GM12878 (cell line): ENCODE results near the gene THSD4. TPM values are rescaled to one million over a fixed set of nuclear protein-coding genes. Genes with fewer than 3 reads are reported as not detected.

Source experiments
- ATAC-seq: fragments of 200-7000 bp; cut with Tn5 transposase; 3 replicates; pipeline ENCODE4 v1.9.1; 2020; ENCODE audit warnings: mild to moderate bottlenecking, moderate library complexity
- BruUV-seq: library from RNA; stranded (reverse); fragments of 400-500 nt; replicated peaks from 2 replicates; lab custom pipeline; 2021; lab: Mats Ljungman, UMichigan
- CTCF ChIA-PET: fragments of 300-600 bp; sonication (Branson Sonifier 250); formaldehyde crosslinking; extraction: SDS; loops from one replicate; lab custom pipeline; 2021; ENCODE audit warnings: inconsistent platforms; lab: Yijun Ruan, JAX
- POLR2A ChIA-PET: fragments of 350-600 bp; formaldehyde crosslinking; extraction: SDS; loops from one replicate; lab custom pipeline; 2021; ENCODE audit warnings: inconsistent platforms; lab: Charles Lee
- RAD21 ChIA-PET: fragments of 300-600 bp; sonication (Branson Sonifier 250); formaldehyde crosslinking; loops from one replicate; lab custom pipeline; 2023; ENCODE audit warnings: antibody characterized with exemption; ENCODE audit not compliant: unreplicated experiment; lab: Charles Lee
- SMC1A ChIA-PET: fragments of 300-600 bp; sonication (Branson Sonifier 250); formaldehyde crosslinking; loops from one replicate; lab custom pipeline; 2023; ENCODE audit not compliant: unreplicated experiment, uncharacterized antibody; lab: Charles Lee
- DNase-seq: peaks from one replicate; pipeline ENCODE4 v3.0.0-alpha.2; 2011; ENCODE audit warnings: low read depth, low spot score
- FAIRE-seq: peaks from 3 replicates; lab custom pipeline; 2011; peaks lifted over from hg19 to GRCh38; lab: Jason Lieb, UNC
- H2AFZ ChIP-seq: 2 replicates; pipeline ENCODE4 v1.6.0; 2011; ENCODE audit warnings: low read depth, low read length, control low read depth; ENCODE audit not compliant: control insufficient read depth
- H3K27ac ChIP-seq: 2 replicates; pipeline ENCODE4 v1.5.1; 2011; ENCODE audit warnings: control low read depth; ENCODE audit not compliant: control insufficient read depth, insufficient read depth
- H3K27me3 ChIP-seq, 2 experiments: replicated peaks in 1 of 2; 2 replicates each; pipeline versions ENCODE4 v1.6.0 to v1.6.1; 2011; ENCODE audit warnings: low read length in 1 of 2; ENCODE audit not compliant: control insufficient read depth in 2 of 2, insufficient read depth in 2 of 2
- H3K36me3 ChIP-seq, 2 experiments: 2 replicates each; pipeline ENCODE4 v1.5.1; 2011; ENCODE audit warnings: low read length in 1 of 2; ENCODE audit not compliant: control insufficient read depth in 2 of 2, insufficient read depth in 2 of 2
- H3K4me1 ChIP-seq: 2 replicates; pipeline ENCODE4 v1.6.1; 2011; ENCODE audit warnings: mild to moderate bottlenecking, low read length, moderate library complexity, mixed read lengths; ENCODE audit not compliant: control insufficient read depth, insufficient read depth
- H3K4me2 ChIP-seq: 2 replicates; pipeline ENCODE4 v1.6.0; 2011; ENCODE audit warnings: control low read depth; ENCODE audit not compliant: control insufficient read depth, insufficient read depth
- H3K4me3 ChIP-seq: fragments of 200-600 bp; sonication (generic); 2 replicates; pipeline ENCODE4 v1.5.1; 2016
- H3K79me2 ChIP-seq: 2 replicates; pipeline ENCODE4 v1.6.0; 2011; ENCODE audit warnings: low read length; ENCODE audit not compliant: control insufficient read depth, insufficient read depth
- H3K9ac ChIP-seq: 2 replicates; pipeline ENCODE4 v1.8.0; 2011; ENCODE audit warnings: low read length, control low read depth, mixed read lengths; ENCODE audit not compliant: control insufficient read depth, insufficient read depth
- H3K9me3 ChIP-seq: replicated peaks from 3 replicates; pipeline ENCODE4 v1.5.1; 2011; ENCODE audit warnings: mild to moderate bottlenecking, low read length; ENCODE audit not compliant: control insufficient read depth, insufficient read depth
- H4K20me1 ChIP-seq: 2 replicates; pipeline ENCODE4 v1.6.0; 2011; ENCODE audit not compliant: control insufficient read depth, insufficient read depth
- BCL11A ChIP-seq: IDR thresholded peaks from 2 replicates; pipeline ENCODE4 v1.6.1; 2011; ENCODE audit warnings: low read depth, low read length
- BRCA1 ChIP-seq: IDR thresholded peaks from 2 replicates; pipeline ENCODE4 v1.6.1; 2011; ENCODE audit warnings: low read depth, low read length, improper control_type of control experiment
- CBX5 ChIP-seq: sonication (generic); IDR thresholded peaks from 2 replicates; pipeline ENCODE4 v1.6.1; 2016; ENCODE audit warnings: low read depth, moderate library complexity, mild to moderate bottlenecking, inconsistent platforms
- CHD1 ChIP-seq: IDR thresholded peaks from 2 replicates; pipeline ENCODE4 v1.6.1; 2012; ENCODE audit warnings: low read depth, low read length, improper control_type of control experiment
- DPF2 ChIP-seq: fragments of 450-650 bp; IDR thresholded peaks from 2 replicates; pipeline ENCODE4 v1.6.1; 2017; ENCODE audit warnings: mild to moderate bottlenecking
- ELK1 ChIP-seq: IDR thresholded peaks from 2 replicates; pipeline ENCODE4 v1.6.1; 2012; ENCODE audit warnings: low read depth, low read length, improper control_type of control experiment
- ETV6 ChIP-seq, 2 experiments: fragments of 450-650 bp in 1 of 2; IDR thresholded peaks in 1 of 2; conservative IDR thresholded peaks in 1 of 2; 2 replicates each; pipeline ENCODE4 v1.6.1; 2014; ENCODE audit warnings: antibody characterized with exemption in 1 of 2, borderline replicate concordance in 1 of 2, low read depth in 1 of 2, mild to moderate bottlenecking in 1 of 2, moderate library complexity in 1 of 2
- FOXK2 ChIP-seq: fragments of 450-650 bp; IDR thresholded peaks from 2 replicates; pipeline ENCODE4 v1.6.1; 2017; ENCODE audit warnings: mild to moderate bottlenecking, moderate library complexity
- GATAD2B ChIP-seq: fragments of 450-650 bp; conservative IDR thresholded peaks from 2 replicates; pipeline ENCODE4 v1.6.1; 2017; ENCODE audit warnings: low read depth, mild to moderate bottlenecking, moderate library complexity
- IKZF1 ChIP-seq: fragments of 450-650 bp; conservative IDR thresholded peaks from 2 replicates; pipeline ENCODE4 v1.6.1; 2017; ENCODE audit warnings: antibody characterized with exemption, mild to moderate bottlenecking
- IRF5 ChIP-seq: fragments of 450-650 bp; IDR thresholded peaks from 2 replicates; pipeline ENCODE4 v1.6.1; 2017; ENCODE audit warnings: borderline replicate concordance
- KAT2A ChIP-seq: conservative IDR thresholded peaks from 2 replicates; pipeline ENCODE4 v1.6.1; 2011; ENCODE audit warnings: low read depth, low read length; ENCODE audit not compliant: control insufficient read depth
- MYC ChIP-seq: IDR thresholded peaks from 2 replicates; pipeline ENCODE4 v1.6.1; 2011; ENCODE audit warnings: mild to moderate bottlenecking, low read length, moderate library complexity, inconsistent platforms; ENCODE audit not compliant: insufficient read depth, insufficient replicate concordance, insufficient read length, severe bottlenecking
- POLR2AphosphoS2 ChIP-seq: IDR thresholded peaks from 2 replicates; pipeline ENCODE4 v1.6.1; 2011; ENCODE audit warnings: low read depth, mild to moderate bottlenecking, low read length, improper control_type of control experiment, moderate library complexity
- SP1 ChIP-seq: IDR thresholded peaks from one replicate; pipeline ENCODE4 v1.6.1; 2011; ENCODE audit warnings: low read depth, low read length
- SREBF2 ChIP-seq: IDR thresholded peaks from 2 replicates; pipeline ENCODE4 v1.6.1; 2012; ENCODE audit warnings: mild to moderate bottlenecking, low read length
- YY1 ChIP-seq: IDR thresholded peaks from 2 replicates; pipeline ENCODE4 v1.6.1; 2011; ENCODE audit warnings: low read depth, mild to moderate bottlenecking, low read length
- ZBTB11 ChIP-seq: fragments of 450-650 bp; formaldehyde crosslinking; IDR thresholded peaks from 2 replicates; pipeline ENCODE4 v1.5.0; 2022; ENCODE audit warnings: mild to moderate bottlenecking, missing genetic modification characterization
- ZSCAN29 ChIP-seq: fragments of 450-650 bp; IDR thresholded peaks from 2 replicates; pipeline ENCODE4 v1.6.1; 2017; ENCODE audit warnings: mild to moderate bottlenecking, moderate library complexity
- WGBS: methylation state at CpG from one replicate; pipeline ENCODE4 v1.1.6; 2016; ENCODE audit warnings: low lambda C conversion rate; ENCODE audit not compliant: insufficient replicate concordance, insufficient coverage; ENCODE audit errors: missing lambda C conversion rate; 5-methylcytosine and 5-hydroxymethylcytosine counted together
- in situ Hi-C: fragments of 300-500 bp; cut with MboI; formaldehyde crosslinking; loops from 9 replicates; pipeline ENCODE4 v1.14.3; 2018; ENCODE audit warnings: mixed read lengths
- intact Hi-C: fragments of 100-400 bp; cut with micrococcal nuclease; formaldehyde crosslinking; loops from one replicate; pipeline ENCODE4 v1.14.2; 2022; ENCODE audit not compliant: unreplicated experiment
- polyA plus RNA-seq, 11 experiments: library from polyadenylated mRNA; depleted of rRNA in 4 of 11; unstranded in 6 of 11; stranded (reverse) in 5 of 11; fragments of >200 nt; fragmentation: Nextera tagmentation in 4 of 11; fragmentation: Illumina TruSeq in 1 of 11; extraction: Ambion mirVana in 4 of 11; extraction: Trizol in 1 of 11; gene quantifications; 1 replicate in 1 of 11; 2 replicates in 10 of 11; pipeline versions ENCODE4 v1.2.1 to v1.2.3, GENCODE V29; 2011 to 2016; ENCODE audit warnings: inconsistent platforms in 2 of 11, missing spikeins in 2 of 11, low read depth in 1 of 11
- total RNA-seq, 4 experiments: library from RNA; depleted of rRNA in 3 of 4; stranded (reverse); fragments of >200 nt in 3 of 4; fragmentation: Illumina TruSeq in 1 of 4; extraction: Trizol in 1 of 4; gene quantifications; 2 replicates each; pipeline versions ENCODE4 v1.2.1 to v1.2.3, GENCODE V29; 2013 to 2021

The THSD4 gene
- total and polyA plus RNA-seq, 10 of the 15 experiments (the other 5 are each of a cell fraction or from before 2014, with no cell fraction given), result 0.04 to 0.13 (median 0.05) TPM; not detected in 7

GRCh38 chr15:71634820-71635560 is 519.7 kb downstream of the THSD4 start:
- no TSS peak for BruUV-seq
- ChIA-PET RAD21 (no interaction called here), POLR2A (no interaction called here), CTCF (interaction anchor here (0.6 kb wide), 1 partner anchor 222 kb away, joined by 3 read pairs; no protein-coding TSS in a partner anchor), SMC1A (no interaction called here)
- Histone ChIP-seq H2AFZ (no peak overlapping the region), H3K27me3 (peaks cover 0 to 9% of the 10 kb centered on the region in 2 experiments; a peak in 1 of 4 replicates), H3K36me3 (no peaks in the 10 kb centered on the region), H3K79me2 (no peaks in the 10 kb centered on the region), H3K9me3 (no peaks in the 10 kb centered on the region), H3K27ac (no peak overlapping the region), H3K4me1 (no peaks in the 10 kb centered on the region), H3K4me2 (no peak overlapping the region), H4K20me1 (no peaks in the 10 kb centered on the region), H3K4me3 (no peak overlapping the region), H3K9ac (no peak overlapping the region)
- in situ Hi-C loops, result no loop called here
- no peak for DNase-seq
- no peak for TF ChIP-seq YY1
- TF ChIP-seq ZSCAN29, result no peak
- no peak for TF ChIP-seq SP1
- TF ChIP-seq IKZF1, result no peak
- TF ChIP-seq CBX5, result no peak
- no peak for TF ChIP-seq KAT2A
- no peak for TF ChIP-seq POLR2AphosphoS2
- TF ChIP-seq ZBTB11, result no peak
- no peak for TF ChIP-seq IRF5
- no peak for TF ChIP-seq SREBF2
- no peak for TF ChIP-seq BRCA1
- TF ChIP-seq DPF2, result no peak
- TF ChIP-seq CHD1, result no peak
- TF ChIP-seq FOXK2, result no peak
- no peak for TF ChIP-seq BCL11A
- no peak for TF ChIP-seq ETV6 (conservative IDR thresholded peaks at IDR 0.05 in 1 of 2, IDR thresholded peaks at IDR 0.05 in 1 of 2; ENCODE audit: borderline replicate concordance in 1 of 2, low read depth in 1 of 2)
- no peak for TF ChIP-seq MYC
- no peak for TF ChIP-seq GATAD2B
- TF ChIP-seq ELK1, result no peak
- 24% methylated on average over 6 of the region's 6 CpGs for WGBS
- FAIRE-seq, result no peak
- intact Hi-C loops, result no loop called here
- no peak for ATAC-seq
